ENCODE data around the gene C1QTNF9. TPM values are rescaled to one million over a fixed set of nuclear protein-coding genes. Genes with fewer than 3 reads are reported as not detected.

The C1QTNF9 gene
- total RNA-seq, 1 experiment from 2014 or later: not detected

DNA sequence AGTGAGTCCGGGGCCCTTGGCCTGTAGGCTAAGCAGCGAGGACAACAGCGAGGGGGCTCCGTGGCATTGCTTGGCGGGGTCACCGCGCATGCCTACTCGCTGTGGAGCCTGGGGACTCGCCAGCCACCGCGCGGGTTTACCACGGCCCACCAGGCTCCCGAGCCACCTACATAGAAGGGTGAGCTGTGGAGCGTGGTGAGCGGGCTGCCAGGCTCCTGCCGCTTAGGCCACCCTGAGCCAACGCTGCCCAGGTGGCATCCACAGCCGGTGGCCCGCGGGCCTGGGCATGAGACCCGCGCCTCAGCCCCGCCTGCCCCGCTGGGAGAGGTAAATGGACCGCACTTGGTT, 31.2 kb downstream of the C1QTNF9 start:
- in situ Hi-C loops (cut with HindIII; ENCODE audit: low pct_unique_long_range_greater_than_20kb, low sequenced_read_pairs): no loop called here
- no peaks in the 10 kb centered on the region for H3K27me3 ChIP-seq (ENCODE audit: control insufficient read depth, insufficient read depth, low read length)
- H3K9me3 ChIP-seq (ENCODE audit: control insufficient read depth, insufficient read depth, low read depth, low read length): no peaks in the 10 kb centered on the region
- no peaks in the 10 kb centered on the region for H3K4me1 ChIP-seq (ENCODE audit: control insufficient read depth, insufficient read depth, low read length)
- no TSS peak for BruUV-seq (replicated peaks)
- ChIA-PET POLR2A (no interaction called here), CTCF (no interaction called here)
- no peak for DNase-seq (ENCODE audit: low read depth, low spot score)
- intact Hi-C loops (cut with micrococcal nuclease; ENCODE audit: unreplicated experiment): no loop called here
- no peak overlapping the region for H3K4me3 ChIP-seq (ENCODE audit: low read depth in 2 of 2, low read length in 2 of 2)
- H3K36me3 ChIP-seq (ENCODE audit: control insufficient read depth, insufficient read depth, low read length): no peaks in the 10 kb centered on the region
- no peak for ATAC-seq
- H3K27ac ChIP-seq (ENCODE audit: low read length): no peak overlapping the region
- TF ChIP-seq SIN3A (IDR thresholded peaks at IDR 0.05; ENCODE audit: borderline replicate concordance, insufficient read depth, low read depth, low read length) (no peak), TCF7L2 (IDR thresholded peaks at IDR 0.05; ENCODE audit: low read depth, low read length) (no peak)
- TF ChIP-seq, protein P1, sequence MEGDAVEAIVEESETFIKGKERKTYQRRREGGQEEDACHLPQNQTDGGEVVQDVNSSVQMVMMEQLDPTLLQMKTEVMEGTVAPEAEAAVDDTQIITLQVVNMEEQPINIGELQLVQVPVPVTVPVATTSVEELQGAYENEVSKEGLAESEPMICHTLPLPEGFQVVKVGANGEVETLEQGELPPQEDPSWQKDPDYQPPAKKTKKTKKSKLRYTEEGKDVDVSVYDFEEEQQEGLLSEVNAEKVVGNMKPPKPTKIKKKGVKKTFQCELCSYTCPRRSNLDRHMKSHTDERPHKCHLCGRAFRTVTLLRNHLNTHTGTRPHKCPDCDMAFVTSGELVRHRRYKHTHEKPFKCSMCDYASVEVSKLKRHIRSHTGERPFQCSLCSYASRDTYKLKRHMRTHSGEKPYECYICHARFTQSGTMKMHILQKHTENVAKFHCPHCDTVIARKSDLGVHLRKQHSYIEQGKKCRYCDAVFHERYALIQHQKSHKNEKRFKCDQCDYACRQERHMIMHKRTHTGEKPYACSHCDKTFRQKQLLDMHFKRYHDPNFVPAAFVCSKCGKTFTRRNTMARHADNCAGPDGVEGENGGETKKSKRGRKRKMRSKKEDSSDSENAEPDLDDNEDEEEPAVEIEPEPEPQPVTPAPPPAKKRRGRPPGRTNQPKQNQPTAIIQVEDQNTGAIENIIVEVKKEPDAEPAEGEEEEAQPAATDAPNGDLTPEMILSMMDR (IDR thresholded peaks at IDR 0.05): no peak

- H3K27ac ChIP-seq (ENCODE audit: low read length): no peak overlapping the region
- no peaks in the 10 kb centered on the region for H3K36me3 ChIP-seq (ENCODE audit: control insufficient read depth, insufficient read depth, low read length)
- in situ Hi-C loops (cut with HindIII; ENCODE audit: low pct_unique_long_range_greater_than_20kb, low sequenced_read_pairs) (no loop called here), intact Hi-C loops (cut with micrococcal nuclease; ENCODE audit: unreplicated experiment) (no loop called here)
- H3K4me1 ChIP-seq (ENCODE audit: control insufficient read depth, insufficient read depth, low read length): no peaks in the 10 kb centered on the region
- H3K9me3 ChIP-seq (ENCODE audit: control insufficient read depth, insufficient read depth, low read depth, low read length): no peaks in the 10 kb centered on the region
- POLR2A ChIA-PET: no interaction called here
- CTCF ChIA-PET: no interaction called here
- BruUV-seq (replicated peaks): no TSS peak
- H3K27me3 ChIP-seq (ENCODE audit: control insufficient read depth, insufficient read depth, low read length): no peaks in the 10 kb centered on the region
- H3K4me3 ChIP-seq (ENCODE audit: low read depth in 2 of 2, low read length in 2 of 2): no peak overlapping the region
- TF ChIP-seq, protein P2, sequence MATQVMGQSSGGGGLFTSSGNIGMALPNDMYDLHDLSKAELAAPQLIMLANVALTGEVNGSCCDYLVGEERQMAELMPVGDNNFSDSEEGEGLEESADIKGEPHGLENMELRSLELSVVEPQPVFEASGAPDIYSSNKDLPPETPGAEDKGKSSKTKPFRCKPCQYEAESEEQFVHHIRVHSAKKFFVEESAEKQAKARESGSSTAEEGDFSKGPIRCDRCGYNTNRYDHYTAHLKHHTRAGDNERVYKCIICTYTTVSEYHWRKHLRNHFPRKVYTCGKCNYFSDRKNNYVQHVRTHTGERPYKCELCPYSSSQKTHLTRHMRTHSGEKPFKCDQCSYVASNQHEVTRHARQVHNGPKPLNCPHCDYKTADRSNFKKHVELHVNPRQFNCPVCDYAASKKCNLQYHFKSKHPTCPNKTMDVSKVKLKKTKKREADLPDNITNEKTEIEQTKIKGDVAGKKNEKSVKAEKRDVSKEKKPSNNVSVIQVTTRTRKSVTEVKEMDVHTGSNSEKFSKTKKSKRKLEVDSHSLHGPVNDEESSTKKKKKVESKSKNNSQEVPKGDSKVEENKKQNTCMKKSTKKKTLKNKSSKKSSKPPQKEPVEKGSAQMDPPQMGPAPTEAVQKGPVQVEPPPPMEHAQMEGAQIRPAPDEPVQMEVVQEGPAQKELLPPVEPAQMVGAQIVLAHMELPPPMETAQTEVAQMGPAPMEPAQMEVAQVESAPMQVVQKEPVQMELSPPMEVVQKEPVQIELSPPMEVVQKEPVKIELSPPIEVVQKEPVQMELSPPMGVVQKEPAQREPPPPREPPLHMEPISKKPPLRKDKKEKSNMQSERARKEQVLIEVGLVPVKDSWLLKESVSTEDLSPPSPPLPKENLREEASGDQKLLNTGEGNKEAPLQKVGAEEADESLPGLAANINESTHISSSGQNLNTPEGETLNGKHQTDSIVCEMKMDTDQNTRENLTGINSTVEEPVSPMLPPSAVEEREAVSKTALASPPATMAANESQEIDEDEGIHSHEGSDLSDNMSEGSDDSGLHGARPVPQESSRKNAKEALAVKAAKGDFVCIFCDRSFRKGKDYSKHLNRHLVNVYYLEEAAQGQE (IDR thresholded peaks at IDR 0.05; ENCODE audit: insufficient read depth in 1 of 2, low read depth in 2 of 2, low read length in 1 of 2): no peak
- TF ChIP-seq TCF7L2 (IDR thresholded peaks at IDR 0.05; ENCODE audit: low read depth, low read length) (no peak), SIN3A (IDR thresholded peaks at IDR 0.05; ENCODE audit: borderline replicate concordance, insufficient read depth, low read depth, low read length) (no peak), POLR2AphosphoS5 (IDR thresholded peaks at IDR 0.05; ENCODE audit: low read depth, low read length) (no peak)
- TF ChIP-seq, protein P1 (IDR thresholded peaks at IDR 0.05): no peak
- no peak for ATAC-seq
- DNase-seq (ENCODE audit: low read depth, low spot score): no peak
Measured at GRCh38 chr13:24341439-24341838, 32.1 kb downstream of the C1QTNF9 start.

DNA sequence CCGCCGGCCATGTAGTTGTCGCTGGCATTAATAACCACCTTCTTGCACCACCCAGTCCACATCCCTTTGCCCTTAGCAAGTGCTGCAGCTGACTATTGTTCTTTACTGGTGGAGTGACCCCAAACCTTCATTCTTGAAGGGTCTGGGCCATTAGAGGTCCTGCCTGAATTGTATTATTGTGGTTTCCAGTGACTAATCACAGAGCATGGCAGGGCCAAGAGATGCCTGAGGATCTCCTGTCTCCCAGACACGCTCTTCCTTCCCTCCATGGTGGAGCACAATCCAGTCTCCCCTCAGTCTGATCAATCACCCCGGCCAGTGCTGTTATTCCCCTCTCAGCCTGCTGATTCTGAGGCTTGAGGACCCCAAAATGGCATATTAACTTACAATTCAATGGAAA, 39.0 kb downstream of the C1QTNF9 start:
- no peaks in the 10 kb centered on the region for H3K36me3 ChIP-seq (ENCODE audit: control insufficient read depth, insufficient read depth, low read length)
- H3K9me3 ChIP-seq (ENCODE audit: control insufficient read depth, insufficient read depth, low read depth, low read length): no peaks in the 10 kb centered on the region
- no peaks in the 10 kb centered on the region for H3K27me3 ChIP-seq (ENCODE audit: control insufficient read depth, insufficient read depth, low read length)
- BruUV-seq (replicated peaks): no TSS peak
- ATAC-seq (no peak), DNase-seq (ENCODE audit: low read depth, low spot score) (no peak)
- in situ Hi-C loops (cut with HindIII; ENCODE audit: low pct_unique_long_range_greater_than_20kb, low sequenced_read_pairs) (no loop called here), intact Hi-C loops (cut with micrococcal nuclease; ENCODE audit: unreplicated experiment) (no loop called here)
- POLR2A ChIA-PET: no interaction called here
- H3K4me1 ChIP-seq (ENCODE audit: control insufficient read depth, insufficient read depth, low read length): no peaks in the 10 kb centered on the region
- CTCF ChIA-PET: no interaction called here
- no peak overlapping the region for H3K4me3 ChIP-seq (ENCODE audit: low read depth in 2 of 2, low read length in 2 of 2)
- TF ChIP-seq, protein P2 (IDR thresholded peaks at IDR 0.05; ENCODE audit: insufficient read depth in 1 of 2, low read depth in 2 of 2, low read length in 1 of 2): no peak
- TF ChIP-seq, protein P1 (IDR thresholded peaks at IDR 0.05): no peak
- TF ChIP-seq POLR2AphosphoS5 (IDR thresholded peaks at IDR 0.05; ENCODE audit: low read depth, low read length) (no peak), TCF7L2 (IDR thresholded peaks at IDR 0.05; ENCODE audit: low read depth, low read length) (no peak), SIN3A (IDR thresholded peaks at IDR 0.05; ENCODE audit: borderline replicate concordance, insufficient read depth, low read depth, low read length) (no peak)
- no peak overlapping the region for H3K27ac ChIP-seq (ENCODE audit: low read length)

Data from Panc1 (cell line).